NOMO-1 treated with DMSO at 0.1 percent for 48 hours (cell line): ENCODE data around the gene ROBO3.

Source experiments
- DNase-seq: peaks from one replicate; lab custom pipeline; 2025; ENCODE audit not compliant: unreplicated experiment; lab: John Stamatoyannopoulos, UW

The ROBO3 gene

GRCh38 chr11:124875943-124876817 is 10.9 kb downstream of the ROBO3 start:
- peak; percentile 91 for DNase-seq

GRCh38 chr11:124876818-124877630 is 11.8 kb downstream of the ROBO3 start:
- no peak for DNase-seq

GRCh38 chr11:124877631-124877909 is 12.3 kb downstream of the ROBO3 start:
- no peak for DNase-seq

GRCh38 chr11:124877910-124878758 is 12.9 kb downstream of the ROBO3 start:
- no peak for DNase-seq

- no peak for DNase-seq
These were observed 13.7 kb downstream of the ROBO3 start for GRCh38 chr11:124878759-124879492.

- no peak for DNase-seq
These were observed 14.5 kb downstream of the ROBO3 start for GRCh38 chr11:124879493-124880289.

- DNase-seq, result no peak
These were observed 15.0 kb downstream of the ROBO3 start for GRCh38 chr11:124880290-124880611.

GRCh38 chr11:124880958-124881357 is 15.7 kb downstream of the ROBO3 start:
- no peak for DNase-seq

- no peak for DNase-seq
These were observed 17.3 kb downstream of the ROBO3 start for GRCh38 chr11:124882339-124883071.

- DNase-seq, result no peak
These were observed 19.1 kb downstream of the ROBO3 start for GRCh38 chr11:124884340-124884739.

GRCh38 chr11:124884869-124885479 is 19.7 kb downstream of the ROBO3 start:
- DNase-seq, result no peak

- DNase-seq, result no peak
These were observed 21.2 kb downstream of the ROBO3 start for GRCh38 chr11:124886476-124886875.

GRCh38 chr11:124886978-124887666 is 21.9 kb downstream of the ROBO3 start:
- DNase-seq, result no peak

- DNase-seq, result no peak
These were observed 22.4 kb downstream of the ROBO3 start for GRCh38 chr11:124887667-124888013.

- peak; percentile 12 for DNase-seq
These were observed 24.2 kb downstream of the ROBO3 start for GRCh38 chr11:124889191-124890091.

GRCh38 chr11:124890151-124890550 is 24.9 kb downstream of the ROBO3 start:
- DNase-seq, result no peak

GRCh38 chr11:124890683-124891372 is 25.6 kb downstream of the ROBO3 start:
- no peak for DNase-seq
